HK-2 (cell line): Measurements from ENCODE around the gene ARHGEF10L.
"Not testable (repeated sequence)": the region's sequence is repeated elsewhere in the genome, so short reads cannot be mapped to it uniquely, and the experiment has no call there.

ENCODE experiments used
- DNase-seq: peaks from one replicate; pipeline ENCODE4 v3.0.0-alpha.2; 2018; ENCODE audit not compliant: unreplicated experiment

The ARHGEF10L gene

DNA sequence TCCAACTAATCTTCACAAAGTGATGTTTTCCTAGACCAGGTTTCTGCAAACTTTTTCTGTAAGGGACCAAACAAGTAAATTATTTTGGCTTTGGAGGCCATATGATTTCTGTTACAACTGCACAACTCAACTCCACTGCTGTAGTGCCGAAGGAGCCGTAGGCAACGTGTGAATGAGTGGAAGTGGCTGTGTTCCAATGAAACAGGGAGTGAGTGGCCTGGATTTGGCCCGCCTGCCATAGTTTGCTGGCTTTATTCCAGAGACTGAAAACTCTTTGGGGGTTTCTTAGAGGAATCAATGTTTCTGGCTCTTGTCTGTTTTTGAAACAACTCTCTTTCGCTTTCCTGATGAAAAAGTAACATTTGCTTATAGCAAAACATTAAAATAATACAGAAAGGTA lies 203.1 kb downstream of the ARHGEF10L start:
- DNase-seq = no peak

DNA sequence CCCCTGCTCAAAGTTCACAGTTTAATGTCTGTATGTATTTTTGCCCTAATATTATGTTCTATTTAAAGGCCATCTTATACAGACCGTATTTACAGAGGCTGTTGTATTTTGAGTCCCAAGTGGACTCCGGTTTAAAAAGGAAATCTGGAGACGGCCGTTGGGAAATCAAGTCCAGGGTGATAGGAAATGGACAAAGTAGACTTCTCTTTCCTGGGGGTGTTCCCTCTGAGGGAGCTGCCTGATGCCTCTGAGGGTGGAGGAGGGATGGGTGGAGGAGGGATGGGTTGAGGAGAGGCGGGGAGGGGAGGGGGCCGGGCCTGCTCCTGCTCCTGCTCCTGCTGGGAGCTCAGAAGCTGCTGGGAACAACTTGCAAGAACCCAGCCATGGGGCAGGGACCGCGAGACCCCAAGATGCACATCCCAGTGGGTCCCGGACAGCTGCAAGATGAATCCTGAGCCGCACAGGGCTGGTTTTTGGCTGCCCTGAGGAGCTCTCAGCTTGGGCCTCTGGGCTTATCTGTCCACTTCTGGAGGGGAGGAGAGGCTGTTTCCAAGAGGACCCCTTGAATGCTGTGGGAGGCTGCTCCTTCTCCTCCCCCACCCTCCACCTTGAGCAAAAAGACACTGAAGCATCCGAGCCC lies 203.6 kb downstream of the ARHGEF10L start:
- no peak for DNase-seq

DNA sequence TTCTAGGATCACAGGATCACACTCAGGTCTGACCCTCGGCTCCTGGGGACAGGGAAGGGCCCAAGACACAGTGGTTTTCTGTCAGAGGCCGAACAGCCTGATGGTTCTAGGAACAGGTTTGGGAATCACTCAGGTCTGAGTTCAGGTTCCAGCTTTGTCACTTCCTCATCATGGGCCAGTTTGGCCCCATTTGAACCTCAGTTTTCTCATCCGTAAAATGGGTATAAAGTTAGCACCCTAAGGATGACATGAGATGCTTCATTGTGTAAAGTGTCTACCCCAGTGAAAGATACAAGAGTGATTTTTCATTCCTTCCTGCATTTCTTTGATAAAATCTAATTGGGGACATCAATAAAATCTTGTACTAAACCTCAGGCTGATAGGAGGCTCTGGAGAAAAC lies 204.4 kb downstream of the ARHGEF10L start:
- DNase-seq = no peak

DNA sequence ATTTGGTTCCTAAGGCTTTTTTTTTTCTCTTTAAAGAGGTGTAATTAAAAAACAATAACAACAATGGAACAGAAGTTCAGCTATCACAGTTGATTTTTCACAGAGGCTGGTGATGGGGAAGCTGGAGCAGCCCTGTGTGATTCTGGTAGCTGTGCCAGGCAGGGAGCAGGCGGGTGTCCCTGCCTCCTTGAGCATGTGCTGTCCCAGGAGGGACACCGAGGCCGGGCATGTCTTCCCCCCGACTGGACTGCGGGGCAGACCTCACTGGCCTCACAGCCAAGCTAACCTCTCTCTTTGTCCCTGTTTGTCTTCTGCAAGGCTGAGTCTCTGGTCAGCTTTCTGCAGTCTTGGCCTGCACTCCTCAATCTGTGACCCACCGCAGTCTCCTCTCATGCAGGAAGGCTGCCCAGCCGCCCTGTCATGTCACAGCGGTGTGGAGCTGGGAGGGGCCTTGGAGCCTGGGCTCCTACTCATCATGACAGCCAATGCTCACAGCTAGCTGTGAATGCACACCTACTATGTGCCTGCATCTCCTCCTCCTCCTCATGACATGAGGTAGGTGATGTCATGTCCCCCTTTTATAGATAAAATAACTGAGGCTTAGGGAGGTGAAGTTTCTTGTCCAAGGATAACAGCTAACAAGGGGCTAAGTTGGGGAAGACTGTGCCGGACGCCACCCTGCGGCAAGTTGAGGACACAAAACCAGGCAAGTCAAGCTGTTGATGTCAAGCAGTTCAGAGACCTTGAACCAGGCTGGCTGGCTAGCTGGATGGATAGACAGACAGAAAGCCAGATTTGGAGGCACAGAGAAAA lies 205.4 kb downstream of the ARHGEF10L start:
- no peak for DNase-seq

DNA sequence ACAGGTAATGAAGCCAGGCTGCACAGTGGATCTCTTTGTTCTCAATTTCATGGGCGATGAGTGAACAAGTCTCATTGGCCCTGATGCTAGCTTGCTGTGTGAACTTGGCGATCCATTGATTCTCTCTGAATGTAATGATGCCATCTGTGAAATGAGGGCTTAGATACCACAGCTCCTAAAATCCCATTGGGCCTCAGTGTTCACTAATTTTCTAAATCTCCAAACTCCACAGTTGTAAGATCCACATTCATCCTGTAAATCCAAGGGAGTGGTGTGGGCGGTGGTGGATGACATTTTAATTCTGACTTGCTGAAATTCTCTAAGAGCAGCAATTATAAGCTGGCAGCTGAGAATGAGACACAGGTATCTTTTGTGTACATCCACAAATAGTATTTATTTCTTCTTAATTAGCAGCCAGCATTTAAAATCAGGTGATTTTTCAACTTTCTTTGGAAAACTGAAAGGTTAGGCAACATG lies 206.0 kb downstream of the ARHGEF10L start:
- no peak for DNase-seq

DNA sequence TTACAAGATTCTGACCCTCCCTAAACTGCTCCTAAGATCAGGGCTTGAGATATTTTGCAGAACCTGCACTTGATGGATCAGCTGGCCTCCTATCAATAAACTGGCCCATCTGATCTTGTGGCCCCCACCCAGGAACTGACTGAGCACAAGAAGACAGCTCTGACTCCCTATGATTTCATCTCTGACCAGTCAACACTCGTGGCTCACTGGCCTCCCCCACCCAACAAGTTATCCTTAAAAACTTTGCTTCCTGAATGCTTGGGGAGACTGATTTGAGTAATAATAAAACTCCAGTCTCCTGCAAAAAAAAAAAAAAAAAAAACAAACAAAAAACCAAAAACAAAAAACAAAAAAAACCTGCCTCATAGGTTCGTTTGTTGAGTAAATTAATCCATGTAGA lies 206.8 kb downstream of the ARHGEF10L start:
- not testable (repeated sequence) for DNase-seq

DNA sequence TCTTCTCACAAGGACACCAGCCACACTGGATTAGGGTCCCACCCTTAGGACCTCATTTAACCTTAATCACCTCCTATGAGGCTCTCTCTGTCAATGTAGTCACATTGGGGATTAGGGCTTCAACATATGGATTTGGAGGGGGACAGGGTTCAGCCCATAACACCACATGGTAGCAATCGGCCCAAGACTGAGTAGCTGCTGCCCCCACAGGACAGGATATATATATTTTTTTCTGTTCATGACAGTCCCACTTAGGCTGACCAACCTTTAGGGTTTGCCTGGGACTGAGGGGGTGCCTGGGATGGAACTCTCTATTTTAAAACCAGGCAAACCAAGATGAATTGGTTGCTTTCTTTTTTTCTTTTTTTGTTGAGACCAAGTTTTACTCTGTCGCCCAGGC lies 207.4 kb downstream of the ARHGEF10L start:
- no peak for DNase-seq
